A673 (cell line): Measurements from ENCODE around the gene HYDIN.
"Not testable (repeated sequence)": the region's sequence is repeated elsewhere in the genome, so short reads cannot be mapped to it uniquely, and the experiment has no call there.

Source experiments
- EZH2 ChIP-seq: fragments of 200-600 bp; sonication (generic); IDR thresholded peaks from 2 replicates; pipeline ENCODE4 v1.6.1; 2017; ENCODE audit warnings: borderline replicate concordance, low read depth, mild to moderate bottlenecking, mixed read lengths, antibody characterized with exemption, low read length; ENCODE audit not compliant: poor library complexity, severe bottlenecking
- TF ChIP-seq, protein P1 (sequence below): fragments of 300-800, 200-600 bp; sonication (generic); conservative IDR thresholded peaks from 2 replicates; pipeline ENCODE4 v1.5.1; 2017; ENCODE audit warnings: low read depth, mild to moderate bottlenecking, antibody characterized with exemption, low read length, moderate library complexity, mixed read lengths

DNA sequence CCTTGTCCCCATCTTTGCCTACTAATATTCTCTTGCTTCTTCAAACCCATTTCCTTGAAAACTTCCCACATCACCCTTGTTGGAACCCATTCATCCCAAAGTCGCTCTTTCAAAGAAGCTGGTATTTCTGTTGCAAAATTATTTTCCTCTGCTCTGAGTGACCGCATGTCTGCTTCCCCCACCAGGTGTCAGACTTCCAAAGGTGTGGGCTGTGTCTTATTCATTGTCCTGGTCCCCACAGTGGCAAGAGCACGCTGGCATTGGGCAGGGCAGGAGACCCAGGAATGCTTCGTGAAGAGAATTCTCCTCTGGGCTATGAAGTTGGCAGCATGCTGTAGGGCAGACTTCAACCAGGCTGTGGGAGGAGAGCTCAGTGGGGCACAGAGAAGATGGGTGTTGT is 275.6 kb downstream of the HYDIN start:
- TF ChIP-seq, protein P1, sequence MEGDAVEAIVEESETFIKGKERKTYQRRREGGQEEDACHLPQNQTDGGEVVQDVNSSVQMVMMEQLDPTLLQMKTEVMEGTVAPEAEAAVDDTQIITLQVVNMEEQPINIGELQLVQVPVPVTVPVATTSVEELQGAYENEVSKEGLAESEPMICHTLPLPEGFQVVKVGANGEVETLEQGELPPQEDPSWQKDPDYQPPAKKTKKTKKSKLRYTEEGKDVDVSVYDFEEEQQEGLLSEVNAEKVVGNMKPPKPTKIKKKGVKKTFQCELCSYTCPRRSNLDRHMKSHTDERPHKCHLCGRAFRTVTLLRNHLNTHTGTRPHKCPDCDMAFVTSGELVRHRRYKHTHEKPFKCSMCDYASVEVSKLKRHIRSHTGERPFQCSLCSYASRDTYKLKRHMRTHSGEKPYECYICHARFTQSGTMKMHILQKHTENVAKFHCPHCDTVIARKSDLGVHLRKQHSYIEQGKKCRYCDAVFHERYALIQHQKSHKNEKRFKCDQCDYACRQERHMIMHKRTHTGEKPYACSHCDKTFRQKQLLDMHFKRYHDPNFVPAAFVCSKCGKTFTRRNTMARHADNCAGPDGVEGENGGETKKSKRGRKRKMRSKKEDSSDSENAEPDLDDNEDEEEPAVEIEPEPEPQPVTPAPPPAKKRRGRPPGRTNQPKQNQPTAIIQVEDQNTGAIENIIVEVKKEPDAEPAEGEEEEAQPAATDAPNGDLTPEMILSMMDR, result not testable (repeated sequence)
- TF ChIP-seq EZH2, result not testable (repeated sequence)
